ENCODE measurements around the gene MRM1. TPM values are rescaled to one million over a fixed set of nuclear protein-coding genes. Genes with fewer than 3 reads are reported as not detected.

Gene MRM1
- total and polyA plus RNA-seq, 9 of the 15 experiments (the other 6 are each of a cell fraction or from before 2014, with no cell fraction given) = 0.61 to 28.4 (median 21.5) TPM

GRCh38 chr17:36611345-36612072 is 10.1 kb downstream of the MRM1 start:
- Histone ChIP-seq H3K9me3 (replicated peaks; ENCODE audit: control insufficient read depth, insufficient read depth, low read depth, low read length) (no peaks in the 10 kb centered on the region), H3K27me3 (ENCODE audit: control insufficient read depth in 2 of 2, insufficient read depth in 2 of 2, low read length in 2 of 2) (peaks cover 0 to 4% of the 10 kb centered on the region in 2 experiments; a peak in 1 of 5 replicates), H3K4me1 (replicated peaks in 1 of 2; ENCODE audit: control insufficient read depth in 2 of 2, insufficient read depth in 2 of 2, low read length in 2 of 2) (peaks cover 26 to 33% of the 10 kb centered on the region in 2 experiments; a peak in 4 of 5 replicates), H3K4me2 (ENCODE audit: insufficient read depth, low read length) (peak overlapping the region; percentile 57), H3K9ac (ENCODE audit: insufficient read depth in 1 of 2, low read depth in 2 of 2, low read length in 2 of 2) (peak overlapping the region in 1 of 2 experiments; percentile 52; a peak in 3 of 4 replicates), H3K79me2 (ENCODE audit: control insufficient read depth, insufficient read depth, low read length) (peaks cover 2% of the 10 kb centered on the region; the same call in 1 of the 3 replicates), H3K27ac (ENCODE audit: extremely low read depth, low read depth, low read length) (peak overlapping the region; percentile 62), H2AFZ (ENCODE audit: low read depth, low read length) (peak overlapping the region; percentile 76), H3K9me1 (ENCODE audit: control insufficient read depth, insufficient read depth, low read length) (no peaks in the 10 kb centered on the region), H3K4me3 (no peak overlapping the region), H3K36me3 (ENCODE audit: control insufficient read depth, insufficient read depth, low read length) (peaks cover 12% of the 10 kb centered on the region; the same call in 1 of the 3 replicates), H4K20me1 (replicated peaks; ENCODE audit: control insufficient read depth, insufficient read depth, low read length) (no peaks in the 10 kb centered on the region; the same call in 1 of the 2 replicates)
- CTCF ChIA-PET (ENCODE audit: low intra/inter-chr PET ratio) = interaction anchor here (1.1 kb wide), 1 partner anchor 8 kb away, joined by 3 read pairs; no protein-coding TSS in a partner anchor
- in situ Hi-C loops (cut with MboI) = loop anchor here (10.0 kb wide), 1 partner anchor 633 kb away; no protein-coding TSS in a partner anchor
- POLR2A ChIA-PET = interaction anchor here (0.6 to 1.6 kb wide), 5 partner anchors 10 to 628 kb away, joined by 3 to 10 read pairs (median 3); partner anchors contain the start of gene MRM1
- intact Hi-C loops (cut with micrococcal nuclease) = no loop called here
- ATAC-seq = peak; percentile 77
- FAIRE-seq = no peak
- no TSS peak for BruUV-seq (replicated peaks)
- peak; percentile 48 to 87 (median 59) for DNase-seq (ENCODE audit: extremely low read depth in 1 of 4, low spot score in 3 of 4)
- WGBS (ENCODE audit: insufficient coverage, low coverage, missing lambda C conversion rate) = 27% methylated on average over 9 of the region's 9 CpGs
- no peak for TF ChIP-seq FOS (IDR thresholded peaks at IDR 0.05; ENCODE audit: extremely low read depth, insufficient read length)
- TF ChIP-seq HNRNPK (IDR thresholded peaks at IDR 0.05; ENCODE audit: low read depth, low read length, poor library complexity, severe bottlenecking) = no peak
- TF ChIP-seq, protein P1, sequence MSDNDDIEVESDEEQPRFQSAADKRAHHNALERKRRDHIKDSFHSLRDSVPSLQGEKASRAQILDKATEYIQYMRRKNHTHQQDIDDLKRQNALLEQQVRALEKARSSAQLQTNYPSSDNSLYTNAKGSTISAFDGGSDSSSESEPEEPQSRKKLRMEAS (CRISPR knock-in tag; IDR thresholded peaks at IDR 0.05) = no peak
- TF ChIP-seq HEY1 (CRISPR knock-in tag; IDR thresholded peaks at IDR 0.05; ENCODE audit: borderline replicate concordance) = no peak
- TF ChIP-seq, protein P2, sequence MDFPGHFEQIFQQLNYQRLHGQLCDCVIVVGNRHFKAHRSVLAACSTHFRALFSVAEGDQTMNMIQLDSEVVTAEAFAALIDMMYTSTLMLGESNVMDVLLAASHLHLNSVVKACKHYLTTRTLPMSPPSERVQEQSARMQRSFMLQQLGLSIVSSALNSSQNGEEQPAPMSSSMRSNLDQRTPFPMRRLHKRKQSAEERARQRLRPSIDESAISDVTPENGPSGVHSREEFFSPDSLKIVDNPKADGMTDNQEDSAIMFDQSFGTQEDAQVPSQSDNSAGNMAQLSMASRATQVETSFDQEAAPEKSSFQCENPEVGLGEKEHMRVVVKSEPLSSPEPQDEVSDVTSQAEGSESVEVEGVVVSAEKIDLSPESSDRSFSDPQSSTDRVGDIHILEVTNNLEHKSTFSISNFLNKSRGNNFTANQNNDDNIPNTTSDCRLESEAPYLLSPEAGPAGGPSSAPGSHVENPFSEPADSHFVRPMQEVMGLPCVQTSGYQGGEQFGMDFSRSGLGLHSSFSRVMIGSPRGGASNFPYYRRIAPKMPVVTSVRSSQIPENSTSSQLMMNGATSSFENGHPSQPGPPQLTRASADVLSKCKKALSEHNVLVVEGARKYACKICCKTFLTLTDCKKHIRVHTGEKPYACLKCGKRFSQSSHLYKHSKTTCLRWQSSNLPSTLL (IDR thresholded peaks at IDR 0.05) = no peak
- TF ChIP-seq ZNF57 (CRISPR knock-in tag; IDR thresholded peaks at IDR 0.05) = no peak
- no peak for TF ChIP-seq KAT8 (IDR thresholded peaks at IDR 0.05; ENCODE audit: low read depth)
- no peak for TF ChIP-seq GTF2A2 (tag; IDR thresholded peaks at IDR 0.05)
- TF ChIP-seq ZEB2 (IDR thresholded peaks at IDR 0.05) = no peak
- no peak for TF ChIP-seq HNRNPH1 (optimal IDR thresholded peaks at IDR 0.05; ENCODE audit: low read depth, low read length)
- no peak for TF ChIP-seq ZNF589 (CRISPR knock-in tag; IDR thresholded peaks at IDR 0.05; ENCODE audit: low read depth)
- no peak for TF ChIP-seq PRPF4 (IDR thresholded peaks at IDR 0.05; ENCODE audit: insufficient read depth, low read depth, low read length, poor library complexity, severe bottlenecking)
- TF ChIP-seq ADNP (tag; IDR thresholded peaks at IDR 0.05) = no peak
- no peak for TF ChIP-seq GABPB1 (CRISPR knock-in tag; IDR thresholded peaks at IDR 0.05)
- no peak for TF ChIP-seq FOXP1 (CRISPR knock-in tag; IDR thresholded peaks at IDR 0.05)
- TF ChIP-seq NBN (IDR thresholded peaks at IDR 0.05; ENCODE audit: low read depth) = no peak
- TF ChIP-seq TRIM24 (IDR thresholded peaks at IDR 0.05) = no peak
- TF ChIP-seq, protein P3, sequence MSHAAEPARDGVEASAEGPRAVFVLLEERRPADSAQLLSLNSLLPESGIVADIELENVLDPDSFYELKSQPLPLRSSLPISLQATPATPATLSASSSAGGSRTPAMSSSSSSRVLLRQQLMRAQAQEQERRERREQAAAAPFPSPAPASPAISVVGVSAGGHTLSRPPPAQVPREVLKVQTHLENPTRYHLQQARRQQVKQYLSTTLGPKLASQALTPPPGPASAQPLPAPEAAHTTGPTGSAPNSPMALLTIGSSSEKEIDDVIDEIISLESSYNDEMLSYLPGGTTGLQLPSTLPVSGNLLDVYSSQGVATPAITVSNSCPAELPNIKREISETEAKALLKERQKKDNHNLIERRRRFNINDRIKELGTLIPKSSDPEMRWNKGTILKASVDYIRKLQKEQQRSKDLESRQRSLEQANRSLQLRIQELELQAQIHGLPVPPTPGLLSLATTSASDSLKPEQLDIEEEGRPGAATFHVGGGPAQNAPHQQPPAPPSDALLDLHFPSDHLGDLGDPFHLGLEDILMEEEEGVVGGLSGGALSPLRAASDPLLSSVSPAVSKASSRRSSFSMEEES (CRISPR knock-in tag; IDR thresholded peaks at IDR 0.05) = no peak
- no peak for TF ChIP-seq XRCC5 (IDR thresholded peaks at IDR 0.05; ENCODE audit: low read depth, low read length)
- TF ChIP-seq ZNF134 (CRISPR knock-in tag; conservative IDR thresholded peaks at IDR 0.05) = no peak
